DOHH2 (cell line): ENCODE results near the gene CADPS2.

Source experiments
- H3F3A ChIP-seq: fragments of 200-600 bp; sonication (generic), shearing (Covaris generic); 2 replicates; pipeline ENCODE4 v1.6.0; 2016; ENCODE audit warnings: antibody characterized with exemption, mild to moderate bottlenecking; ENCODE audit not compliant: control insufficient read depth, insufficient read depth
- H3K27ac ChIP-seq: fragments of 200-600 bp; sonication (generic); 2 replicates; pipeline ENCODE4 v1.5.1; 2014; ENCODE audit warnings: low read depth, mild to moderate bottlenecking, low read length, moderate library complexity
- H3K27me3 ChIP-seq: fragments of 200-600 bp; sonication (generic); 2 replicates; pipeline ENCODE4 v1.6.1; 2014; ENCODE audit warnings: mild to moderate bottlenecking, low read length, mixed read lengths; ENCODE audit not compliant: control insufficient read depth
- H3K36me3 ChIP-seq: fragments of 200-600 bp; sonication (generic); 2 replicates; pipeline ENCODE4 v1.6.1; 2014; ENCODE audit warnings: mild to moderate bottlenecking, low read length, moderate library complexity, mixed read lengths; ENCODE audit not compliant: control insufficient read depth
- H3K4me1 ChIP-seq: fragments of 200-600 bp; sonication (generic); 2 replicates; pipeline ENCODE4 v1.6.1; 2014; ENCODE audit warnings: mild to moderate bottlenecking, low read length, mixed read lengths; ENCODE audit not compliant: control insufficient read depth
- H3K4me2 ChIP-seq: fragments of 200-600 bp; sonication (generic); 2 replicates; pipeline ENCODE4 v1.6.0; 2014; ENCODE audit warnings: mild to moderate bottlenecking, low read length, moderate library complexity
- H3K4me3 ChIP-seq: fragments of 200-600 bp; sonication (generic); 2 replicates; pipeline ENCODE4 v1.5.1; 2014; ENCODE audit warnings: mild to moderate bottlenecking, low read length, mixed read lengths
- H3K79me2 ChIP-seq: fragments of 200-600 bp; sonication (generic); 2 replicates; pipeline ENCODE4 v1.6.1; 2014; ENCODE audit warnings: mild to moderate bottlenecking, low read length, mixed read lengths; ENCODE audit not compliant: control insufficient read depth
- H3K9me2 ChIP-seq: fragments of 200-600 bp; sonication (generic); replicated peaks from 2 replicates; pipeline ENCODE4 v1.6.1; 2014; ENCODE audit warnings: mild to moderate bottlenecking, low read length, mixed read lengths; ENCODE audit not compliant: control insufficient read depth
- H3K9me3 ChIP-seq: fragments of 200-600 bp; sonication (generic); 2 replicates; pipeline ENCODE4 v1.6.1; 2014; ENCODE audit warnings: antibody characterized with exemption, low read length, mixed read lengths; ENCODE audit not compliant: control insufficient read depth, insufficient read depth
- H4K20me1 ChIP-seq: fragments of 200-600 bp; sonication (generic); 2 replicates; pipeline ENCODE4 v1.6.0; 2014; ENCODE audit warnings: low read depth, mild to moderate bottlenecking, antibody characterized with exemption, low read length, moderate library complexity; ENCODE audit not compliant: control insufficient read depth, insufficient read depth
- CTCF ChIP-seq: fragments of 200-600 bp; sonication (generic); IDR thresholded peaks from one replicate; pipeline ENCODE4 v1.5.1; 2014; ENCODE audit warnings: antibody characterized with exemption, mild to moderate bottlenecking, low read depth, low read length; ENCODE audit not compliant: poor library complexity, severe bottlenecking
- EZH2phosphoT487 ChIP-seq: fragments of 200-600 bp; sonication (generic); IDR thresholded peaks from 2 replicates; pipeline ENCODE4 v1.6.1; 2017; ENCODE audit warnings: borderline replicate concordance, mild to moderate bottlenecking, antibody characterized with exemption, low read length, moderate library complexity, mixed read lengths

CADPS2 gene

DNA sequence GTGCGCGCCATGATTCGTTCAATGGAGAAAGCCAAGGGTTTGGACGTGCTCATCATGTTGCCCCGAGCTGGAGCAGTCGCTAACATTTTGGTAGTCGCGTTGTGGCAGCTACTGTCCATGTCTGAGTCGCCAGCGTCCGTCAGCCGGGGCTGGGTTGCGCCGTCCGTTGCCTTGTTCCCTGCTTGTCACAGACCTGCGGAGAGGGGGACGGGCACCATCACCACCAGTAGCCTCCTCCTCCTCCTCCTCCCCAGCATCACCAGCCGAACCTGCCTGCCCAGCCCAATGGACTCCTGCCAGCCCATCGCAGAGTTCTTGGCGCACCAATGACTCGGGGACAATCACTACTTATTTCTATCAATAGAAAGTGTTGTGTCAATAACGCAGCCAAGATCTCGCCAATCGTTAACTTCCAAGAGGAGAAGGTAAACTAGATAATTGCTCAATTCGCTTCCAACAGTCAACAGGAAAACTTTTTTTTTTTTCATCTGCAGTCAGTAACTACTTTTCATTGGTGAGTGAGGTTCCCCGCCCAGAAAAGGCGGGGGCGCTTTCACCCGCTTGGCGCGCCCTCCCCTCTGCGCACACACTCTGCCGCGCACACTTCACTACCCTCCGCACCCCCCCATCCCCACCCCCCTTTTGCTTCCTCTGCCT lies 581.8 kb downstream of the CADPS2 start, which contains the start of gene FEZF1:
TSS of gene FEZF1 (minus strand) at position 432 of the 657 bp plus-strand sequence. CDS start at position 119, 313 bp downstream.
- H3K79me2 ChIP-seq, result no peaks in the 10 kb centered on the region
- no peaks in the 10 kb centered on the region for H3K36me3 ChIP-seq
- no peak within 1 kb of the TSS for H3K4me2 ChIP-seq
- no peak within 1 kb of the TSS for H3K27ac ChIP-seq
- peaks cover 2% of the 10 kb centered on the region; the same call in 1 of the 2 replicates for H3K27me3 ChIP-seq
- H3K9me2 ChIP-seq, result no peaks in the 10 kb centered on the region
- H3K9me3 ChIP-seq, result peaks cover 19% of the 10 kb centered on the region; the same call in 1 of the 2 replicates
- no peaks in the 10 kb centered on the region for H4K20me1 ChIP-seq
- TF ChIP-seq EZH2phosphoT487, result no peak
- TF ChIP-seq CTCF, result no peak
- no peak within 1 kb of the TSS for H3K4me3 ChIP-seq
- no peaks in the 10 kb centered on the region for H3K4me1 ChIP-seq
- no peaks in the 10 kb centered on the region for H3F3A ChIP-seq

GRCh38 chr7:122303531-122304318 lies 582.5 kb downstream of the CADPS2 start:
- H3K27ac ChIP-seq, result no peak overlapping the region
- H3K36me3 ChIP-seq, result no peaks in the 10 kb centered on the region
- H3K4me2 ChIP-seq, result no peak overlapping the region
- no peaks in the 10 kb centered on the region for H3F3A ChIP-seq
- peaks cover 2% of the 10 kb centered on the region; the same call in 1 of the 2 replicates for H3K27me3 ChIP-seq
- H3K9me3 ChIP-seq, result peaks cover 21% of the 10 kb centered on the region; the same call in 1 of the 2 replicates
- no peaks in the 10 kb centered on the region for H3K4me1 ChIP-seq
- H3K9me2 ChIP-seq, result no peaks in the 10 kb centered on the region
- TF ChIP-seq EZH2phosphoT487, result no peak
- TF ChIP-seq CTCF, result no peak
- no peaks in the 10 kb centered on the region for H4K20me1 ChIP-seq
- no peaks in the 10 kb centered on the region for H3K79me2 ChIP-seq
- no peak overlapping the region for H3K4me3 ChIP-seq

- Histone ChIP-seq H3K4me3 (no peak overlapping the region), H3K4me2 (no peak overlapping the region)
- no peak for TF ChIP-seq CTCF
- TF ChIP-seq EZH2phosphoT487, result no peak
Observed at GRCh38 chr7:122302761-122303530, 583.3 kb downstream of the CADPS2 start.

More at GRCh38 chr7:122302761-122303530, 583.3 kb downstream of the CADPS2 start:
- Histone ChIP-seq H3K79me2 (no peaks in the 10 kb centered on the region), H3K4me1 (no peaks in the 10 kb centered on the region), H3K9me3 (peaks cover 21% of the 10 kb centered on the region; the same call in 1 of the 2 replicates), H3K27ac (no peak overlapping the region), H4K20me1 (no peaks in the 10 kb centered on the region), H3K27me3 (peaks cover 2% of the 10 kb centered on the region; the same call in 1 of the 2 replicates), H3K36me3 (no peaks in the 10 kb centered on the region), H3F3A (no peaks in the 10 kb centered on the region), H3K9me2 (no peaks in the 10 kb centered on the region)
